Measurements from ENCODE around the gene PCTP.

GRCh38 chr17:55737976-55738501, 12.8 kb upstream of the PCTP start:
- TF ChIP-seq CTCF (IDR thresholded peaks at IDR 0.05; ENCODE audit: low read depth, low read length) = no peak
- TF ChIP-seq EZH2phosphoT487 (IDR thresholded peaks at IDR 0.05; ENCODE audit: low read depth) = no peak

Data from OCI-LY3 (cell line).